ENCODE results near the gene SMIM23.

DNA sequence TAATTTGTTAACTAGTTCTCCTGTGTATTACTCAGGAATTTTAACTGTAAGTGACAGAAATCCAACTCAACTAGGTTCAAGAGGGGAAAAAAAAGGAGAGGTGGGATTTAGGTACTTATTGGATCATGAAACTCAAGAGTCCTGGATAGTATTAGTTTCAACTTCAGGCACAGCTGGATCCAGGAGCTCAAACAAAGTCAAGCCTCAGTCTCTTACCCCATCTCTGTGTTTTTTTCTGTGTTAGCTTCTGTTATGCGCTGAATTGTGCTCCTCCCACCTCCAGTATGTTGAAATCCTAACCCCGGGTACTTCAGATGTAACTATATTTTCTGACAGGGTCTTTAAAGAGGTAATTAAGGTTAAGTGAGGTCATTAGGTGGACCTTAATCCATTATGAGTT lies 53.5 kb downstream of the SMIM23 start:
- TF ChIP-seq CTCF (IDR thresholded peaks at IDR 0.05) = no peak
- no peak for TF ChIP-seq POLR2A (IDR thresholded peaks at IDR 0.05)
